HFFc6 (cell line): ENCODE measurements around the gene SIK3. TPM values are rescaled to one million over a fixed set of nuclear protein-coding genes. Genes with fewer than 3 reads are reported as not detected.

Experiments
- DNase-seq: peaks from one replicate; pipeline ENCODE4 v3.0.0-alpha.2; 2018
- H3K27ac Mint-ChIP-seq: 2 replicates; pipeline ENCODE4 v1.8.0; 2020; ENCODE audit warnings: mild to moderate bottlenecking, mixed read lengths
- H3K27me3 Mint-ChIP-seq: 2 replicates; pipeline ENCODE4 v1.8.0; 2021; ENCODE audit warnings: mild to moderate bottlenecking, moderate library complexity, mixed read lengths; ENCODE audit not compliant: insufficient read depth
- H3K36me3 Mint-ChIP-seq: 2 replicates; pipeline ENCODE4 v1.8.0; 2021; ENCODE audit warnings: low read depth, mixed read lengths
- H3K4me1 Mint-ChIP-seq: 2 replicates; pipeline ENCODE4 v1.8.0; 2020; ENCODE audit warnings: low read depth, mixed read lengths
- H3K4me3 Mint-ChIP-seq: 2 replicates; pipeline ENCODE4 v1.8.0; 2020; ENCODE audit warnings: mild to moderate bottlenecking, moderate library complexity, mixed read lengths
- H3K9me3 Mint-ChIP-seq: 2 replicates; pipeline ENCODE4 v1.8.0; 2020; ENCODE audit warnings: mild to moderate bottlenecking, mixed read lengths
- total RNA-seq, 6 experiments: library from RNA; stranded (reverse); fragmentation: NEBNext Ultra II Directional; extraction: Animal tissue kit (Norgen Biotek cat#: 25700); gene quantifications; 2 replicates in 1 of 6; 3 replicates in 5 of 6; pipeline ENCODE4 v1.2.3, GENCODE V29; 2021
- TF ChIP-seq, protein P1 (sequence below): fragments of 200-600 bp; sonication (generic); IDR thresholded peaks from 2 replicates; pipeline ENCODE4 v1.5.0; 2021; ENCODE audit warnings: antibody characterized with exemption, mild to moderate bottlenecking

Gene SIK3
- total RNA-seq, 6 experiments from 2014 or later = 15.6 to 23.3 (median 19.9) TPM

GRCh38 chr11:116833816-116834534, 264.3 kb downstream of the SIK3 start:
- H3K4me1 Mint-ChIP-seq = peaks cover 10% of the 10 kb centered on the region
- peaks cover 11% of the 10 kb centered on the region for H3K27me3 Mint-ChIP-seq
- no peaks in the 10 kb centered on the region for H3K36me3 Mint-ChIP-seq
- H3K27ac Mint-ChIP-seq = no peak overlapping the region
- TF ChIP-seq, protein P1, sequence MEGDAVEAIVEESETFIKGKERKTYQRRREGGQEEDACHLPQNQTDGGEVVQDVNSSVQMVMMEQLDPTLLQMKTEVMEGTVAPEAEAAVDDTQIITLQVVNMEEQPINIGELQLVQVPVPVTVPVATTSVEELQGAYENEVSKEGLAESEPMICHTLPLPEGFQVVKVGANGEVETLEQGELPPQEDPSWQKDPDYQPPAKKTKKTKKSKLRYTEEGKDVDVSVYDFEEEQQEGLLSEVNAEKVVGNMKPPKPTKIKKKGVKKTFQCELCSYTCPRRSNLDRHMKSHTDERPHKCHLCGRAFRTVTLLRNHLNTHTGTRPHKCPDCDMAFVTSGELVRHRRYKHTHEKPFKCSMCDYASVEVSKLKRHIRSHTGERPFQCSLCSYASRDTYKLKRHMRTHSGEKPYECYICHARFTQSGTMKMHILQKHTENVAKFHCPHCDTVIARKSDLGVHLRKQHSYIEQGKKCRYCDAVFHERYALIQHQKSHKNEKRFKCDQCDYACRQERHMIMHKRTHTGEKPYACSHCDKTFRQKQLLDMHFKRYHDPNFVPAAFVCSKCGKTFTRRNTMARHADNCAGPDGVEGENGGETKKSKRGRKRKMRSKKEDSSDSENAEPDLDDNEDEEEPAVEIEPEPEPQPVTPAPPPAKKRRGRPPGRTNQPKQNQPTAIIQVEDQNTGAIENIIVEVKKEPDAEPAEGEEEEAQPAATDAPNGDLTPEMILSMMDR = no peak
- no peak for DNase-seq
- no peak overlapping the region for H3K4me3 Mint-ChIP-seq
- no peaks in the 10 kb centered on the region for H3K9me3 Mint-ChIP-seq

DNA sequence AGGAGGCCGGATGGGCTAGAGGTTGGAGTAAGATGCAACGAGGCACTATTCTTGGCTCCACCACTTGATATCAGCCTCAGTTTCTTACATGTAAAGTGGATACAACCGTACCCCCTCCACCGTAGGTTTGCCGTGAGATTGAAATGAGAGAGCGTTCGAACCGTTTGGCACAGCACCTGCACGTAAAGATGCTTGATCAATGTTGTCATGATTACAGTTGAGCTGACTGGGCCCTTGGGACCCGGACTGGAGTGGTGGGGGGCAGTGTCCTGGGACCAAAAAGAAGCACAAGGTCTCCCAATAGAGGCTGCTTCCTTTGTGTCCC, 264.8 kb downstream of the SIK3 start:
- H3K36me3 Mint-ChIP-seq = no peaks in the 10 kb centered on the region

DNA sequence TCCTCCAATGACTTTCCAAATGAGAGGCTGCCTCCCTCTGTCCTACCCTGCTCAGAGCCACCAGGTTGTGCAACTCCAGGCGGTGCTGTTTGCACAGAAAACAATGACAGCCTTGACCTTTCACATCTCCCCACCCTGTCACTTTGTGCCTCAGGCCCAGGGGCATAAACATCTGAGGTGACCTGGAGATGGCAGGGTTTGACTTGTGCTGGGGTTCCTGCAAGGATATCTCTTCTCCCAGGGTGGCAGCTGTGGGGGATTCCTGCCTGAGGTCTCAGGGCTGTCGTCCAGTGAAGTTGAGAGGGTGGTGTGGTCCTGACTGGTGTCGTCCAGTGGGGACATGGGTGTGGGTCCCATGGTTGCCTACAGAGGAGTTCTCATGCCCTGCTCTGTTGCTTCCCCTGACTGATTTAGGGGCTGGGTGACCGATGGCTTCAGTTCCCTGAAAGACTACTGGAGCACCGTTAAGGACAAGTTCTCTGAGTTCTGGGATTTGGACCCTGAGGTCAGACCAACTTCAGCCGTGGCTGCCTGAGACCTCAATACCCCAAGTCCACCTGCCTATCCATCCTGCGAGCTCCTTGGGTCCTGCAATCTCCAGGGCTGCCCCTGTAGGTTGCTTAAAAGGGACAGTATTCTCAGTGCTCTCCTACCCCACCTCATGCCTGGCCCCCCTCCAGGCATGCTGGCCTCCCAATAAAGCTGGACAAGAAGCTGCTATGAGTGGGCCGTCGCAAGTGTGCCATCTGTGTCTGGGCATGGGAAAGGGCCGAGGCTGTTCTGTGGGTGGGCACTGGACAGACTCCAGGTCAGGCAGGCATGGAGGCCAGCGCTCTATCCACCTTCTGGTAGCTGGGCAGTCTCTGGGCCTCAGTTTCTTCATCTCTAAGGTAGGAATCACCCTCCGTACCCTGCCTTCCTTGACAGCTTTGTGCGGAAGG, 265.6 kb downstream of the SIK3 start:
- Mint-ChIP-seq H3K9me3 (no peaks in the 10 kb centered on the region), H3K27ac (no peak overlapping the region), H3K36me3 (no peaks in the 10 kb centered on the region), H3K27me3 (peaks cover 8% of the 10 kb centered on the region), H3K4me3 (no peak overlapping the region), H3K4me1 (peaks cover 10% of the 10 kb centered on the region)
- TF ChIP-seq, protein P1 = no peak
- DNase-seq = no peak

More for the DNA sequence above, 264.8 kb downstream of the SIK3 start:
- Mint-ChIP-seq H3K4me1 (peaks cover 10% of the 10 kb centered on the region), H3K27ac (no peak overlapping the region), H3K9me3 (no peaks in the 10 kb centered on the region), H3K27me3 (peaks cover 9% of the 10 kb centered on the region), H3K4me3 (no peak overlapping the region)
- TF ChIP-seq, protein P1 = no peak
- no peak for DNase-seq

GRCh38 chr11:116831790-116832349, 266.4 kb downstream of the SIK3 start:
- Mint-ChIP-seq H3K4me1 (peaks cover 10% of the 10 kb centered on the region), H3K9me3 (no peaks in the 10 kb centered on the region), H3K4me3 (no peak overlapping the region), H3K36me3 (no peaks in the 10 kb centered on the region), H3K27me3 (peaks cover 10% of the 10 kb centered on the region), H3K27ac (no peak overlapping the region)
- DNase-seq = no peak
- TF ChIP-seq, protein P1 = no peak

- H3K27me3 Mint-ChIP-seq = peaks cover 9% of the 10 kb centered on the region
- TF ChIP-seq, protein P1 = no peak
- no peak overlapping the region for H3K4me3 Mint-ChIP-seq
- no peaks in the 10 kb centered on the region for H3K36me3 Mint-ChIP-seq
- no peak overlapping the region for H3K27ac Mint-ChIP-seq
- DNase-seq = no peak
- H3K4me1 Mint-ChIP-seq = peaks cover under 1% of the 10 kb centered on the region; the same call in 1 of the 2 replicates
- H3K9me3 Mint-ChIP-seq = no peaks in the 10 kb centered on the region
Observed at GRCh38 chr11:116830184-116830912, 267.9 kb downstream of the SIK3 start.
